Naive thymus-derived CD4-positive, alpha-beta T cell (primary cell): ENCODE data around the gene TTC21A. TPM values are rescaled to one million over a fixed set of nuclear protein-coding genes. Genes with fewer than 3 reads are reported as not detected.

Experiments used
- ATAC-seq: fragments of 150-1000 bp; cut with Tn5 transposase; 2 replicates; pipeline ENCODE4 v1.10.0; 2021; ENCODE audit warnings: mild to moderate bottlenecking, moderate library complexity
- CTCF ChIA-PET: fragments of 350-600 bp; sonication (Branson Sonifier 250); formaldehyde crosslinking; loops from one replicate; lab custom pipeline; 2021; ENCODE audit warnings: antibody characterized with exemption; lab: Charles Lee
- POLR2A ChIA-PET: fragments of 350-600 bp; sonication (Branson Sonifier 250); formaldehyde crosslinking; loops from one replicate; lab custom pipeline; 2021; ENCODE audit warnings: antibody characterized with exemption, inconsistent platforms; lab: Charles Lee
- DNase-seq, 9 donors: peaks; one replicate each; pipeline versions ENCODE4 v3.0.0 to v3.0.0-alpha.2; 2020 to 2022; ENCODE audit warnings: mixed read lengths in 1 of 9
- H3K27ac ChIP-seq: one replicate; pipeline ENCODE4 v1.7.0; 2013; ENCODE audit warnings: mild to moderate bottlenecking, low read depth, low read length, moderate library complexity
- H3K27me3 ChIP-seq, 2 donors: one replicate each; pipeline ENCODE4 v1.7.0; 2013; ENCODE audit warnings: low read length in 2 of 2, mild to moderate bottlenecking in 2 of 2, moderate library complexity in 2 of 2; ENCODE audit not compliant: control insufficient read depth in 2 of 2, insufficient read depth in 2 of 2
- H3K36me3 ChIP-seq, 3 experiments: 1 replicate in 2 of 3; 2 replicates in 1 of 3; pipeline ENCODE4 v1.7.0; 2013; ENCODE audit warnings: low read length in 3 of 3, mild to moderate bottlenecking in 3 of 3, moderate library complexity in 1 of 3; ENCODE audit not compliant: insufficient read depth in 3 of 3, control insufficient read depth in 2 of 3
- H3K4me1 ChIP-seq, 2 donors: one replicate each; pipeline ENCODE4 v1.7.0; 2013; ENCODE audit warnings: low read length in 2 of 2, mild to moderate bottlenecking in 2 of 2, moderate library complexity in 1 of 2; ENCODE audit not compliant: control insufficient read depth in 2 of 2, insufficient read depth in 2 of 2
- H3K4me3 ChIP-seq: 2 replicates; pipeline ENCODE4 v1.7.0; 2013; ENCODE audit warnings: mild to moderate bottlenecking, low read length
- H3K9me3 ChIP-seq, 3 experiments: 1 replicate in 2 of 3; 2 replicates in 1 of 3; pipeline ENCODE4 v1.7.0; 2013; ENCODE audit warnings: low read length in 3 of 3; ENCODE audit not compliant: control insufficient read depth in 2 of 3
- H3K27ac Mint-ChIP-seq, 9 donors: one replicate each; pipeline ENCODE4 v1.8.0; 2020 to 2022; ENCODE audit warnings: mixed read lengths in 9 of 9, mild to moderate bottlenecking in 8 of 9, moderate library complexity in 5 of 9, inconsistent platforms in 2 of 9
- H3K27me3 Mint-ChIP-seq, 5 donors: one replicate each; pipeline ENCODE4 v1.8.0; 2021 to 2022; ENCODE audit warnings: mixed read lengths in 5 of 5, mild to moderate bottlenecking in 1 of 5
- H3K36me3 Mint-ChIP-seq, 5 donors: one replicate each; pipeline ENCODE4 v1.8.0; 2020 to 2022; ENCODE audit warnings: mixed read lengths in 5 of 5, mild to moderate bottlenecking in 3 of 5, inconsistent platforms in 1 of 5
- H3K4me1 Mint-ChIP-seq, 7 donors: one replicate each; pipeline ENCODE4 v1.8.0; 2020 to 2022; ENCODE audit warnings: mixed read lengths in 7 of 7, mild to moderate bottlenecking in 3 of 7, inconsistent platforms in 1 of 7
- H3K4me3 Mint-ChIP-seq, 10 donors: one replicate each; pipeline ENCODE4 v1.8.0; 2020 to 2022; ENCODE audit warnings: mild to moderate bottlenecking in 10 of 10, mixed read lengths in 10 of 10, moderate library complexity in 6 of 10, inconsistent platforms in 2 of 10
- H3K9me3 Mint-ChIP-seq, 11 donors: one replicate each; pipeline ENCODE4 v1.8.0; 2020 to 2022; ENCODE audit warnings: mixed read lengths in 11 of 11, mild to moderate bottlenecking in 4 of 11, inconsistent platforms in 1 of 11, moderate library complexity in 1 of 11
- intact Hi-C, 2 donors: fragments of 100-400 bp; cut with micrococcal nuclease; formaldehyde crosslinking; loops; one replicate each; pipeline ENCODE4 v1.15.1; 2023
- polyA plus RNA-seq, 2 donors: library from polyadenylated mRNA; unstranded; fragments of 300-500 nt; fragmentation: Illumina TruSeq; gene quantifications; one replicate each; pipeline ENCODE4 v1.2.3, GENCODE V29; 2021
- total RNA-seq, 6 experiments: library from RNA in 5 of 6; stranded (reverse) in 5 of 6; gene quantifications; 1 replicate in 5 of 6; 2 replicates in 1 of 6; pipeline ENCODE4 v1.2.3 and lab custom pipeline; 2021 to 2026

TTC21A gene
- total and polyA plus RNA-seq, 7 experiments from 2014 or later, result 0.37 to 9.7 (median 4.8) TPM

GRCh38 chr3:39139442-39139841, 32.0 kb downstream of the TTC21A start:
- H3K4me1 ChIP-seq, result no peaks in the 10 kb centered on the region
- H3K4me1 Mint-ChIP-seq, result peaks cover 12 to 23% (median 17%) of the 10 kb centered on the region in 7 donors
- DNase-seq (no peak), ATAC-seq (no peak)
- no peak overlapping the region for H3K4me3 Mint-ChIP-seq
- intact Hi-C loops, result no loop called here
- peaks cover 0 to 20% (median 11%) of the 10 kb centered on the region in 5 donors for H3K36me3 Mint-ChIP-seq
- H3K27me3 Mint-ChIP-seq, result no peaks in the 10 kb centered on the region
- H3K9me3 Mint-ChIP-seq, result no peaks in the 10 kb centered on the region
- ChIA-PET CTCF (no interaction called here), POLR2A (no interaction called here)
- no peaks in the 10 kb centered on the region for H3K9me3 ChIP-seq
- H3K27ac ChIP-seq, result no peak overlapping the region
- peaks cover 5 to 32% (median 7%) of the 10 kb centered on the region in 3 experiments for H3K36me3 ChIP-seq
- no peaks in the 10 kb centered on the region for H3K27me3 ChIP-seq
- peak overlapping the region in 5 of 9 donors; percentile 10 to 68 (median 58) for H3K27ac Mint-ChIP-seq
- no peak overlapping the region for H3K4me3 ChIP-seq

GRCh38 chr3:39140341-39140971, 33.0 kb downstream of the TTC21A start:
- Mint-ChIP-seq H3K9me3 (no peaks in the 10 kb centered on the region), H3K36me3 (peaks cover 0 to 26% (median 15%) of the 10 kb centered on the region in 5 donors), H3K4me3 (peak overlapping the region in 1 of 10 donors; percentile 27), H3K4me1 (peaks cover 12 to 25% (median 20%) of the 10 kb centered on the region in 7 donors), H3K27ac (peak overlapping the region in 6 of 9 donors; percentile 10 to 85 (median 74)), H3K27me3 (no peaks in the 10 kb centered on the region)
- H3K4me3 ChIP-seq, result no peak overlapping the region
- H3K9me3 ChIP-seq, result no peaks in the 10 kb centered on the region
- no peaks in the 10 kb centered on the region for H3K27me3 ChIP-seq
- H3K36me3 ChIP-seq, result peaks cover 7 to 42% (median 9%) of the 10 kb centered on the region in 3 experiments
- no peak for ATAC-seq
- intact Hi-C loops, result no loop called here
- DNase-seq, result peak in 1 of 9 donors; percentile 15
- ChIA-PET CTCF (no interaction called here), POLR2A (no interaction called here)
- H3K4me1 ChIP-seq, result no peaks in the 10 kb centered on the region
- H3K27ac ChIP-seq, result no peak overlapping the region

- peak; percentile 45 for ATAC-seq
- H3K4me1 ChIP-seq, result peaks cover 0 to 6% of the 10 kb centered on the region in 2 donors
- Mint-ChIP-seq H3K27ac (peak overlapping the region in 8 of 9 donors; percentile 32 to 85 (median 60)), H3K4me1 (peaks cover 21 to 34% (median 27%) of the 10 kb centered on the region in 7 donors), H3K9me3 (no peaks in the 10 kb centered on the region), H3K27me3 (no peaks in the 10 kb centered on the region), H3K36me3 (peaks cover 6 to 34% (median 21%) of the 10 kb centered on the region in 5 donors), H3K4me3 (peak overlapping the region in 1 of 10 donors; percentile 29)
- POLR2A ChIA-PET, result no interaction called here
- H3K27ac ChIP-seq, result no peak overlapping the region
- peaks cover 13 to 51% (median 16%) of the 10 kb centered on the region in 3 experiments for H3K36me3 ChIP-seq
- H3K9me3 ChIP-seq, result no peaks in the 10 kb centered on the region
- CTCF ChIA-PET, result interaction anchor here (1.2 kb wide), 1 partner anchor 11 kb away, joined by 3 read pairs; no protein-coding TSS in a partner anchor
- H3K27me3 ChIP-seq, result no peaks in the 10 kb centered on the region
- peak in 1 of 9 donors; percentile 20 for DNase-seq
- intact Hi-C loops, result no loop called here
- no peak overlapping the region for H3K4me3 ChIP-seq
Observed at GRCh38 chr3:39141171-39141995, 33.9 kb downstream of the TTC21A start.

- no peak for DNase-seq
- no peaks in the 10 kb centered on the region for H3K27me3 ChIP-seq
- Mint-ChIP-seq H3K9me3 (peaks cover 0 to 2% (median 0%) of the 10 kb centered on the region in 11 donors), H3K36me3 (peaks cover 6 to 33% (median 21%) of the 10 kb centered on the region in 5 donors), H3K27me3 (no peaks in the 10 kb centered on the region), H3K4me3 (no peak overlapping the region), H3K27ac (peak overlapping the region in 7 of 9 donors; percentile 32 to 85 (median 62)), H3K4me1 (peaks cover 26 to 41% (median 34%) of the 10 kb centered on the region in 7 donors)
- no peaks in the 10 kb centered on the region for H3K9me3 ChIP-seq
- intact Hi-C loops, result no loop called here
- H3K4me3 ChIP-seq, result no peak overlapping the region
- H3K36me3 ChIP-seq, result peaks cover 16 to 56% (median 16%) of the 10 kb centered on the region in 3 experiments
- peaks cover 2 to 13% of the 10 kb centered on the region in 2 donors for H3K4me1 ChIP-seq
- H3K27ac ChIP-seq, result no peak overlapping the region
- ATAC-seq, result no peak
- CTCF ChIA-PET, result interaction anchor here (1.2 kb wide), 1 partner anchor 12 kb away, joined by 3 read pairs; no protein-coding TSS in a partner anchor
- POLR2A ChIA-PET, result no interaction called here
Observed at GRCh38 chr3:39142067-39142466, 34.6 kb downstream of the TTC21A start.

GRCh38 chr3:39143051-39143885, 35.8 kb downstream of the TTC21A start:
- Histone ChIP-seq H3K9me3 (no peaks in the 10 kb centered on the region), H3K36me3 (peaks cover 16 to 56% (median 16%) of the 10 kb centered on the region in 3 experiments), H3K27me3 (no peaks in the 10 kb centered on the region), H3K27ac (no peak overlapping the region), H3K4me3 (no peak overlapping the region), H3K4me1 (peaks cover 14 to 25% of the 10 kb centered on the region in 2 donors)
- H3K4me1 Mint-ChIP-seq, result peaks cover 35 to 53% (median 44%) of the 10 kb centered on the region in 7 donors
- DNase-seq, result no peak
- peaks cover 6 to 30% (median 21%) of the 10 kb centered on the region in 5 donors for H3K36me3 Mint-ChIP-seq
- H3K9me3 Mint-ChIP-seq, result peaks cover 0 to 2% (median 0%) of the 10 kb centered on the region in 11 donors
- H3K27ac Mint-ChIP-seq, result peak overlapping the region in 5 of 9 donors; percentile 60 to 81 (median 62)
- intact Hi-C loops, result no loop called here
- POLR2A ChIA-PET, result interaction anchor here (0.6 kb wide), 1 partner anchor 241 kb away, joined by 3 read pairs; no protein-coding TSS in a partner anchor
- H3K27me3 Mint-ChIP-seq, result no peaks in the 10 kb centered on the region
- H3K4me3 Mint-ChIP-seq, result no peak overlapping the region
- CTCF ChIA-PET, result interaction anchor here (1.0 to 1.5 kb wide), 2 partner anchors 23 to 145 kb away, joined by 4 read pairs; no protein-coding TSS in a partner anchor
- no peak for ATAC-seq
